Endometrial microvascular endothelial cells (primary cell): Measurements from ENCODE around the gene SORCS2. TPM values are rescaled to one million over a fixed set of nuclear protein-coding genes. Genes with fewer than 3 reads are reported as not detected.

ENCODE experiments used
- in situ Hi-C: cut with HindIII; loops from 2 replicates; pipeline ENCODE4 v1.10.0; 2017; ENCODE audit warnings: low sequenced_read_pairs, low pct_unique_long_range_greater_than_20kb; ENCODE audit errors: inconsistent ontology term
- total RNA-seq: library from RNA; depleted of rRNA; stranded (reverse); fragments of >200 nt; gene quantifications from one replicate; pipeline ENCODE4 v1.2.3, GENCODE V29; 2015; ENCODE audit errors: inconsistent ontology term

The SORCS2 gene
- total RNA-seq, 1 donor from 2014 or later: not detected

DNA sequence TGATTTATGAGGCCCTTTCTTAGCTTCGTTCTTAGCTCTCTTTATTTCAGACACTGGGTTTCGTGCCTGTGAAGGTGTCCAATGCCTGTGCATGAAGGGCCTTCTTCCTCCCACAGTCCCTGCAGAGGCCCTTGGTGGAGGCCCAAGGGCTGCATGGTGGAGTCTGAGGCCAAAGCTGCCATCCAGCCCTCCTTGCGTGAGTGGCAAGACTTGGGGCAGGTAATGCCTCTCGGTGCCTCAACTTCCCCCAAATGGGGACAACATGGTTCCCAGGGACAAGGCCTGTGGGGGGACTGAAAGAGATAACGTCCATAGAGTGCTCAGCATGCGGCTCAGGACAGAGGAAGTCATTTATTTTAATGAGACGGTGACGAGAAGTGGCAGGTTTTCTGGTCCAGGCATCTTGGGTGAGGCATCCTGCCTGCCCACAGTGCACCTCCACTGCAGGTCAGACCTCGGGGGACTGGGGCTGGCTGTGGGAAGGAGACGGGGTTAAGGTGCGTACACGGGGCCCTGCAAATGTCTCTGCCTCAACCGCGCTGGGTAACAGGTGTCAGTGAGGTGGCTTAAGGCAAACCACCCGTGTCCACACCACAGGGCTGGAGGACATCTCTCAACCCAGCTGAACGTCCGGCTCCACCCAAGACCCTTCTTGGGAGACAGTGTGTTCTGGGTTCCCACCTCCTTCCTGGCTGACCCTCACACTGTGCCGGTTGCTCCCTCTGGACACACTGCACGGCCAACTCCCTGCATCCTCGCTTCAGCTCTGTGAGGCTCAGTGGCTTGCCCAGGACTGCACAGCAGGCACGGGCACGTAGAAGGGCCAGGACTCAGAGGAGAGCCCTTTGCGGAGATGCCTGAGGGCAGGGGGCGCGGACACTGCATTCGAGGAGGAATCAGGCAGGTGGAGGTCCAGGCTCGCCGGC is 191.9 kb downstream of the SORCS2 start:
- in situ Hi-C loops: no loop called here

DNA sequence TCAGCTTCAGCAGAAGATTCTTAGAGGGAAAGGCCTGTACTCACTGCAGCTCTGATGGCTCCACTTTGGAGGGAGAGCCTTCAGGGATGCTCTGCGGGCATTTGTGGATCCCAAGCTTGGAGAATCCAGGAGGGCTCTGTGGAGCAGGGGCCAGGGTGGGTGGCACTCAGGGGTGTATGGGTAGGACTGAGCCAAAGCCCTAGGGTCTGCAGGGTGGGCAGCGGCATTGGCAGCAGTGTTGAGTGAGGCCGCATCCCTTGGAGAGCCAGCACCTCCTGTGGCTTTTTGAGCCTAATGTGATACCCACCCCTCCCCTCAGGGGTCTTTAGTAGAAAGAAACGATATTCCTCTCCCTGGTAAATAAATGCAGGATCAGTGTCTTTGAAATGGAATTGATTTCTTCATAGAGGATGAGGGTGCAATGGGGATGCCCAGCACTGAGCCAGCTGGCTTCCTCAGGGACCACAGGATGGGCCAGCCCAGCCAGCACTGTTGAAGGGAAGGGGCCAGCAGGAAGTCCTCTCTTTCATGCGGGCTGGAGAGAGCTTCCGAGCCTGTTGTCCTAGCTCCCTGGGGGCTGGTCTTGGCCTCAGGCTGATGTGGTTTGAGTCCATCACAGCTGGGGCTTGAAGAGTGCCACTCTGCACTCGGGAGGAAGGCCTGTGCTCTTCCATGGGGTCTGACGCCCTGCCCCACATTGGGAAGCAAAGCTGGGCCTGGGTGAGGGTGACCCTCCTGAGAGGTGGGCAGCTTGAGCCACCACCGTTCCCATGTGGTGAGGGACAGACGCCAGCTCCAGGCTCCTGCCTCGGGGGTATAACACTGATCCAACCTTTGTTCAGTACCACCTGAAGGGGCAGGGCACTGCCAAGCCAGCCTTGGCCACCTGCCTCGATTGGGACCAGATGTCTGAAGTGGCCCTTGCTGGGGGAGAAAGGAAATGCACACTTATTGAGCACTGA is 192.9 kb downstream of the SORCS2 start:
- in situ Hi-C loops: no loop called here

DNA sequence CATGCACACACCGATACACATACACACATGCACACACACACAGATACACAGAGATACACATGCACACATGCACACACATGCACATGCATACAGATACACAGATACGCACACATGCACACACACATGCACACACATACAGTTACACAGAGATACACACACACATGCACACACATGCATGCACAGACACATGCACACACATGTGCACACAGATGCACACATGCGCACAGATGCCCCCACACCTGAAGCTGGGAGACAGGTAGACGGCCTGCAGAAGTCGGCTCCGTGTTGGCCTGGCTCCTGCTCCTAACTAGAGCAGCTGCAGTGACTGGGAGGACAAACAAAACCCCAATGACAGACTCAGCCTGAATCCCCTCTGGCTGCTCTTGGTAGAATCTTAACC is 195.6 kb downstream of the SORCS2 start:
- in situ Hi-C loops: no loop called here

DNA sequence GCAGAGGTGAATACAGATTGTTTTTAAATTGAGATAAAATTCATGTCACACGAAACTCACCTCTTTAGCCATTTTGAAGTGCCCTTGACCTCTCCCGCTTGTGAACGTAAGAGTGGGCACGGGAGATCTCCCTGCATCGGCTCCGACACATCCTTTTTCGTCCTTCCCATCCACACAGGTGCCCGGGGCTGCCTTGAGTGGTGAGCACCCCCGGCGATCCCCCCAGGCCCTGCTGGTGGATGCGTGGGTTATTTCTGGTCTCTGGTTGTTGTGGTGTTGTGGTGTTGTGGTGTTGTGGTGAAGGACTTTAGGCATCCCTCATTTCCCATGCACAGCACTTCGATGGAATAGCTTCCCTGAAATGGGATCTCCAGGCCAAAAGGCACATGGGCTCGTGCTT is 196.3 kb downstream of the SORCS2 start:
- in situ Hi-C loops: no loop called here

DNA sequence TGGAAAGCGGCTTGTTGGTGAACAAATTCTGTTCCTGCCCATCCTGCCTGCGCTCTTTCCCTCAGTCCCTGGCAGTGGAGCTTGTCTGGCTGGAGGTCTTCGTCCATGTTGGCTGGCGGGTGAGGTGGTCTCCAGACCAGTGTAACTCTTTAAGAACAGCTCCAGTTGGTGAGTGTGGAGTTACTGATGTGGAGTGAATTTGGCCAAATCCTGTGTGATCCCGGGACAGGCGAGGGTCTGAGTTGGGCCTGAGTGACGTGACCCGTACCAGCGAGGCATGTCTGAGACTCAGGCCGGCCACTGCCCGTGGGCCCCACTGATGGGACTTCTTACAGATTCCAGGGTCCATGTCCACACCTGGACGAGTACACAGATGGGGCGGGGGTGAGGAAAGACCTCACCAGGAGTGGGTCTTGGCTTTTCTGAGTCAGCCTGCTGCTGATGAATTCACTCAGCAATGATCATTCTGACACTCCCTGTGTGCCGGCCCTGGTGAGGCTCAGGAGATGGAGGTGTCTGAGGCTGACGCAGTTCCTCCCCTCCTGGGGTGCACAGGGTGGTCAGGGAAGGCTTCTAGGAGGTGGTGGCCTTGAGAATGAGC is 196.9 kb downstream of the SORCS2 start:
- in situ Hi-C loops: no loop called here

DNA sequence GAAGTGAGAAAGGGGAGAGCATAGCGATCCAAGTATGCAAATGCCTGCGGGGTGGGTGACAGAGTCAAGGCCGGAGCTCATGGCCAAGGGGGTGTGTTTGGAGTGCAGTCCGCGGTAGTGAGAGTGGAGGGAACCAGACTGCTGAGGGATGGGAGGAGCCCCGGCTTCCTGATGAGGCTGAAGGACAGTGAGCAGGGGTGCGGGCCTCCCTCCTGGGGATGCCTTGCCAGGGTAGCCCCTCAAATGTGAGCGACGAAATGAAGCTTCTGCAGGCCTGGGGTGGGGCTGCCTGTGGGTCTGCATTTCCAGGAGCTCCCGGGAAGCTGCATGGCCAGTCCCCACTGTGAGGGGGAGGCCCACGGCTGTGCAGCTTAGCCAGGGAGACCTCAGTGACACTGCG is 197.4 kb downstream of the SORCS2 start:
- in situ Hi-C loops: no loop called here

DNA sequence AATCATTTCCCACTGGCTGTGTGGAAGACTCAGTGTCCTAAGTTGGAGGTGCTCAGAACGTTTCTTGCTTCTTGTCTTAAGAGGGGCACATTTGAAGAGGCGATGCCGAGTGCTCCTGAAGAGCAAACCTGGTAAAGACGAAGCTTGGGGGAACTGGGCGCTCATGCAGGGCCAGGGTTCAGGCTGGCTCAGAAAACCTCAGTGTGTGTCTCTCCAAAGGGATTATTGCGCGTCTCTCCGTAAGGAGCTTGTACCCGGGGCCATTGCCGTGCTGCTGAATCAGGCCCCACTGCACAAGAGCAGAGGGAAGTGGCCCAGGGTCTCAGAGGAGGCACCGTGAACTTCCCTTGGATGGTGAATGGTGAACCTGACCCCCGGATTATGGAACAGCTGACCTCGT is 198.0 kb downstream of the SORCS2 start:
- in situ Hi-C loops: no loop called here

DNA sequence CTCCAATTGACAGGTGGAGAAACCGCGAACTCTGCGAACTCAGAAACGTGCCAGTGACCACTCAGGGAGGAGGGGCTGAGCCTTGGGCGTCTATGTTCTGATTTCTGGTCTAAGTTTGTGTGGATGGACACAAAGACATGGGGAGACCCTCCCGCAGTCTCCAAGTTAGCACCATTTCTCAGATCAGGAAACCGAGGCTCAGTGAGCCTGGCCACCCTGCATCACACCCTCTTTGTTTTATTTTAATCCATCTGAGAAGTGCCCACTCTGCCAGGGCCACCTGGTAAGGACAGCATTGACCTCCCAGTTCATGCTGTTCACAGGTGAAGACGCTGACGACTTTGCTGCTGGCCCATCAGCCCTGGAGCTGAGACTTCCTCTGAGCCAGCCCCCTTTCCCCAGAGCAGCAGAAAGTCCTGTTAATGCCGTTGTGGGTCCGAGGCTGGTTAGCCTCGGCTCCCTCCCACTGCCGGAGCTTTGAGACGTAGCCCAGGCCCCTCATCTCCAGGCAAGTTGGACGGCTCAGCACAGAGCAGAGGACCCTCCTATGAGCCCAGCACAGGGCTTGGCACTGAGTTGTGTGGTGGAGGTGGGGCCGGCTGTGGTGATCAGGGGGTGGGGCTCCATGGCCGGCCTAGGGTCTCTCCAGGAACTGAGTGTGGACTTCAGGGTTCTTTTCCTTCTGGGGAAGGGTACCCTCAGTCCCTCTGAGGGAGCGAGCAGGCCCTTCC is 198.7 kb downstream of the SORCS2 start:
- in situ Hi-C loops: no loop called here

DNA sequence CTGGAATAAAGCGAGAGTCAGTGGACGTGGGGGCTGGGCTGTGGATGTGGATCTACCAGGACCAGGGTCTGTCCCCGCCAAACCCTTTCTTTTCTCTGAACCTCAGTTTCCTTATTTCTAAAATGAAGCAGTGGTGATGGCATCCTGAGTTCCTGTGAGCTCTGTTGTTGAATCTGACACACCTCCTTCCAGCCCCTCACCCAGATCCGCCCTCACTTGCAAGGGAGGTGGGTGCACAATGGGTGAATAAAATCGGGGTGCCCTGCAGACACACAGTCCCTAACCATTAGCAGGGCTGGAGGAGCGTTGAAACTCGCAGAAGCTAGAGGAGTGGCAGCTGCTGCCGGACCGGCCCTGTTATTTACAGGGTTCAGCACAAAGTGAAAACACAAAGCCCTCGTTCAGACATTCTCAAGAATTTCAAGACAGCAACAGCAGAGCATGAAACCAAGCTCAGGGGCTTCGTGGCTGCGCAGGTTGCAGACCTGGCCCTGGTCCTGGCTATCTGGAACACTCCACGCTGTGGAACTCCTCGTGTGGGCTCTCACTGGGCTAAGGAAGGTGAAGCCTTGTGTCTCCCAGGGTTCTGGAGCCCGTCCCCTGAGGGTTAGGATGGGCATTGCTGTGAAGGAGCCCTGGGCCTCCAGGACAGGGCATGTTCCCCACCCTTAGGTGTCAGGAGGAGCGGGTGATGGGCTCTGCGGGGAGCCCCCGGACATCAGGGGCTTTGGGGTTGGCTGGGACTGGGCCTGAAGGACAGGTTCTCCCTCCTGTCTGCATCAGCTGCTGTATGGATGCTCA is 199.5 kb downstream of the SORCS2 start:
- in situ Hi-C loops: no loop called here

DNA sequence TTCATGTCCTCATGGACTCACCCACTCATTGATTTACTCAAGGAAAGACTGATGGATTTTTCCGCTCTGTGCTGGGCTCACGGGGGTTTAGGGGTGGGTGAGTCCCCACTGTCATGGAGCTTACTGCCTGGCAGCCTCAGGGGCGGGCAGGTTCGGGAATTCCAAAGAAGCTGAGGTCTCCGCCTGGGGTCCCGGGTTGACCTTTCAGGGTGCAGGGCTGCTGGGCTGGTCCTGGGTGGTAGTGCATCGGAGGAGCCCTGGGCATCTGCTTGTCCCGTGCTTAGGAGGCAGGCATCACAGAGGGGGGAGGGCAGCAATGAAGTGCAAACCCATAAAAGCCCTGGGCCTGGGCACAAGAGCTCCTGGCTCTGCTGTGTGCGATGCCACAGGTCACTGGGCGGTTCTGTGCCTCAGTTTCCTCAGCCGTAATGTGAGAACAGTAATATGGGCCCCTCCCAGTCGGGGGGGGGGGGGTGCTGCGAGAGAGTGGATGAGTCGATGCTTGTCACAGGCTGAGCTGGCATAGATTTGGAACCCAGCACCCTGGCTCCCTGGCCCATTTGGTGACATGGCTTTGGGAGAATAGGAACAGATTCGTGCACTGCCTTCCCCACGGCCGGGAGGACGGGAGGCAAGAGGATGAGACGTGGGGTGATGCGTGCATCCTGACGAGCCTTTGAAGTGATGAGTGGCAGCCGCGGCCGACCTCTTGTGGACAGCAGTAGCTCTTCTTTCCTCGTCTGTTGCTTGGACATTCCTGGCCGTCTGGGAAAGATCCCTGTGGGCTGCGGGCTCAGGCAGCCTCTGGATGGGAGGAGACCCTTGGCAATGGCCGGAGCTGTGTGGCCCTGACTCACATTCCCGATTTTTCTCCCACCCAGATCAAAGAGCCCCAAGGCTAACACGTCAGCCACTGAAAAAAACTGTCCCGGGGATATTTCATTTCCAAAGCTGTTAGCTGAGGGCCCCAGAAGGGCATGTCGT is 200.4 kb downstream of the SORCS2 start:
- in situ Hi-C loops: no loop called here

DNA sequence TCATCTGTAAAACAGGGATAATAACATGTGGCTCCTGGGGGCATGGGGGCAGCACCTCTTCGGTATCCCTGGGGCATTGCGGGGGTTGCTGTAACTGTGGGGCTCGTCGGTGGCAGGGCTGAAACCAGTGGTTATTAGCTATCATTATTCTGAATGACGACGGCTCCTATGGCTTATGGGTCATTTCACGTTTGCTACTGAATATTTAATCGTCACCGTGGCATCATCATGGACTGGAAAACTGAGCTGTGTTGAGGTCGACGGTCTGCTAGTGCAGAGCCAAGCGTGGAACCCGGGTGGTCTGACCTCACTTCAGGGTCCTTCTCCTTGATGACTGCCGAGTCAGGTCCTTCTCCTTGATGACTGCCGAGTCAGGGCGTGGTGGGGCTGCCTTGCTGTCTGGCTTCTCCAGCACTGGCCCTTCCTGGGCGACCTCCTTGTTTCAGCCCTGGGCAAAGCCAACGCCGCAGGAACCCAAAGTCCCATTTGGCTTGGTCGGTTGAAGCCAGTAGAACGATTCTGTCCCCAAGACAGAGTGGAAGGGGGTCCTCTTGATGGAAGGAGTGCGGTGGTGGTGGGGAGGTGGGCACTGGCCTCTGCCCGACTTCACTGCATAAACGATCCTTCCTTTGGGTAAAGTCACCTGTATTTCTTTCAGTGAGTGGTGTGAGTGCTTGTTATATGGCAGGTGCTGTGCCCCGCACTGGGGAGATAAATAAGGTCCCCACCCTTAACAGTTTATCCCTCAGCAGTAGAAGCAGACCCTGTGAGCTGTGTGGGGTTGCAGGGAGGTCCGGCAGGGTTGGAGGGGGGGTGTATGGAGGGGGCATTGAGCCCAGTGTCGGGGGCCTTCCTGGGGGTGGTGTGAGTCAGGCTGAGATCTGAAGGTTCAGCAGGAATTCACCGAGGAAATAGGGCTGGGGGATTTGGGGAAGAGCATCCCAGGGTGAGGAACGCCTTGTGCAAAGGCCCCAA is 201.6 kb downstream of the SORCS2 start:
- in situ Hi-C loops: no loop called here

DNA sequence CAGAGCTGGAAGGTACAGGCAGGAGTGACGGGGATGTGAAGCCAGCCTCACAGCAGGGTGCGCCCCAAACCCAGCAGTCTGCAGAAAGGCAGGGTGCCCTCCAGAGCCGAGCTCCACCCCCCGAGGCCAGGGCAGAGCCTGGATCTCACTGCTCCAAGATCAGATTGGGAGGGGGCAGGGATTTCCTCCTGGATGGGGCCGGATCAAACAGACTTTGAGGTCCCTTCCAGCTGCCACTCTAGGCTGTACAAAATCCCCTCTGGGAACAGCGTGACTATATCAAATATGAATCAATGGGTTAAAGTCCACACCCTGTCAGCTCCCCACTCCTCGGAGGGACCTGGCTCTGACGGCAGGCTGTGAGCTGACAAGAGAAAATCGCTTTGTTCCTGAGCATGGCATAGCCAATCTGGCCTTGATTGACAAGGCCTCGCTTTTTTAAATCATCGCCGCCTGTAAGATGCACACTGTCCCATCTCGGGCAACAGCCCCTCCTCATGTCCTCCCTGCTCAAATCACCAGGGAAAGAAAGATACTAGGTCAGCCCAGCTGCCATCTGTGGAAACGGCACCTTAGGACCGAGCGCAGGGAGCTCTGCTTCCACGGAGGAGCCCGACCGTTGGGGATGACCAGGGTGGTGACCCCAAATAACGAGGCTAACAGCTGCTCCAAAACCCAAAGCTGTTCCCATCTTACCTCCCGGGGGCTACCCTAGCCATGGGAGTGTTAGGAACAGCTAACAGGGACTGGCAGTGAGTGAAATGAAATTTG is 202.5 kb downstream of the SORCS2 start:
- in situ Hi-C loops: no loop called here

DNA sequence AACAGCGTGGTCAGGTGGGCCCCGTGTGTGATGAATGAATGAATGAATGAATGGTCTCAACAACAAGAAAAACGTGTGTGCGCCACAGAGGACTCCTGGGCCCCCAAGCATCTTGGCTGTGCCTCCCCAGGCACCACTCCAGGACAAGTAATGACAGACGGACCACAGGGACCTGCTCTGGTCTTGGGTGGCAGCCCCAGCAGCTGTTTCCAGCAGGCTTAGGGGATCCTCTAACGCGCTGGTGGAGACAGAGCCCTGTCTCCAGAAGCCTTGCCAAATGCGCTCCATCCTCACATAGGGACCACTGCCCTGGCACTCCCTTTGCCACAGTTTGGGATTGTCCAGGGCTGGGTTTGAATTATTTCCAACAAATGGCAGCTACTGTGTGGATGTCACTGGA is 203.3 kb downstream of the SORCS2 start:
- in situ Hi-C loops: no loop called here

DNA sequence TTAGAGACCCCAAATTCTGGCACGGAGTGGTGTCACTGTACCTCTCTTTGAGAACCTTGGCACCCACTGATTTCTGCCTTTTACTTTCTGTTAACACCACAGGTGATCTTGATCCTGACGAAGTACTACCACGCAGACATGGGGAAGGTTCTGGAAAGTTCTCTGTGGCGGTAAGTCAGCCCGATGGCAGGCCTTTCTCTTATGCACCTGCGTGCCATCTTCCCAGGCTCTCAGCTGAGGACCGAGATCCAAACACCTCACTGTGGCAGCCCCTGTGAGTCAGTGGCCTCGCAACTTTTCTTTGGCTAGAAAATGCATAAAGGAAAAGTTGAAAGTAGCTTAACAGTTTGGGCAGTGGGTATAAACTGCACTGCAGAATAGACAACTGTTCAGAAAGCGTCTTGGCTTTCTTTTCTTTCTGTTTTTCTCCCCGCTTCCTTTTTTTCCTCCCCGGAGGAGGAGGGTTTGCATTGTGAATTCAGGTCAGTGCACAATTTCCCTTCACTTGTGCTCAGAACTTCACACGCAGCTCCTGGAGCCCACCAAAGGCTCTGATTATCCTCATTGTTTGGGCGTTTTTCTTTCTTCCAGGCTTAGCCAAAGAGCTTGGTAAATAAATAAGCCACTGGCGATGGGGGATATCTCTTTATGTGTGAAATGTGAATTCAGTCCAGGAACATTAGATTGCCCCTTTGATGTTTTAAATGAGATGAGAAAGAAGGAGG is 204.0 kb downstream of the SORCS2 start:
- in situ Hi-C loops: no loop called here
